Keratinocyte (primary cell): ENCODE measurements around the gene KHSRP. TPM values are rescaled to one million over a fixed set of nuclear protein-coding genes. Genes with fewer than 3 reads are reported as not detected.
A peak's percentile ranks its signal among the peaks of the same experiment; 100 is the strongest.
"Not testable (repeated sequence)": the region's sequence is repeated elsewhere in the genome, so short reads cannot be mapped to it uniquely, and the experiment has no call there.

Experiments used
- DNase-seq: peaks from one replicate; pipeline ENCODE4 v3.0.0-alpha.2; 2011; ENCODE audit warnings: low read depth, missing footprints, low spot score
- FAIRE-seq: peaks from 2 replicates; lab custom pipeline; 2011; peaks lifted over from hg19 to GRCh38; lab: Jason Lieb, UNC
- H2AFZ ChIP-seq: 2 replicates; pipeline ENCODE4 v1.6.0; 2012; ENCODE audit warnings: low read length, control low read depth, inconsistent platforms; ENCODE audit not compliant: control insufficient read depth
- H3K27ac ChIP-seq: 2 replicates; pipeline ENCODE4 v1.5.1; 2011; ENCODE audit warnings: low read length; ENCODE audit not compliant: control insufficient read depth, insufficient read depth
- H3K27me3 ChIP-seq: 3 replicates; pipeline ENCODE4 v1.6.0; 2011; ENCODE audit warnings: low read length; ENCODE audit not compliant: control insufficient read depth, insufficient read depth; ENCODE audit errors: extremely low read depth
- H3K36me3 ChIP-seq, 2 experiments: 2 replicates in 1 of 2; 3 replicates in 1 of 2; pipeline ENCODE4 v1.5.1; 2011; ENCODE audit warnings: low read length in 2 of 2, mild to moderate bottlenecking in 1 of 2; ENCODE audit not compliant: control insufficient read depth in 2 of 2, insufficient read depth in 2 of 2; ENCODE audit errors: extremely low read depth in 1 of 2
- H3K4me1 ChIP-seq: 3 replicates; pipeline ENCODE4 v1.5.1; 2011; ENCODE audit warnings: low read length; ENCODE audit not compliant: control insufficient read depth, insufficient read depth; ENCODE audit errors: extremely low read depth
- H3K4me2 ChIP-seq: 3 replicates; pipeline ENCODE4 v1.6.0; 2011; ENCODE audit warnings: low read depth, low read length; ENCODE audit not compliant: control insufficient read depth, insufficient read depth; ENCODE audit errors: extremely low read depth
- H3K4me3 ChIP-seq, 3 experiments: fragments of 200-600 bp in 1 of 3; sonication (generic) in 1 of 3; 2 replicates in 2 of 3; 3 replicates in 1 of 3; pipeline ENCODE4 v1.5.1; 2011 to 2016; ENCODE audit warnings: low read length in 3 of 3, mild to moderate bottlenecking in 3 of 3, control low read depth in 2 of 3, inconsistent platforms in 1 of 3, low read depth in 1 of 3, mixed read lengths in 1 of 3, mixed run types in 1 of 3, moderate library complexity in 1 of 3; ENCODE audit not compliant: control insufficient read depth in 2 of 3, insufficient read depth in 2 of 3; ENCODE audit errors: extremely low read depth in 1 of 3
- H3K79me2 ChIP-seq: 2 replicates; pipeline ENCODE4 v1.6.0; 2012; ENCODE audit warnings: low read length; ENCODE audit not compliant: control insufficient read depth, insufficient read depth
- H3K9ac ChIP-seq: 3 replicates; pipeline ENCODE4 v1.6.0; 2011; ENCODE audit warnings: low read length; ENCODE audit not compliant: control insufficient read depth, insufficient read depth; ENCODE audit errors: extremely low read depth
- H3K9me1 ChIP-seq: 3 replicates; pipeline ENCODE4 v1.6.0; 2011; ENCODE audit warnings: low read length; ENCODE audit not compliant: control insufficient read depth, insufficient read depth; ENCODE audit errors: extremely low read depth
- H3K9me3 ChIP-seq: 2 replicates; pipeline ENCODE4 v1.5.1; 2012; ENCODE audit warnings: low read depth, low read length; ENCODE audit not compliant: control insufficient read depth
- H4K20me1 ChIP-seq: 3 replicates; pipeline ENCODE4 v1.6.0; 2011; ENCODE audit warnings: low read length; ENCODE audit not compliant: control insufficient read depth, insufficient read depth; ENCODE audit errors: extremely low read depth
- EZH2 ChIP-seq: IDR thresholded peaks from one replicate; pipeline ENCODE4 v1.6.1; 2012; ENCODE audit warnings: inconsistent platforms, mild to moderate bottlenecking, low read length, moderate library complexity
- dilution Hi-C: fragments of 300-500 bp; cut with MboI; formaldehyde crosslinking; loops from one replicate; pipeline ENCODE4 v1.7.0; 2020; ENCODE audit warnings: low sequenced_read_pairs; ENCODE audit not compliant: extremely low pct_ligation_motif_present
- polyA plus RNA-seq, 5 experiments: library from polyadenylated mRNA; depleted of rRNA in 3 of 5; stranded (reverse) in 3 of 5; stranded (forward) in 1 of 5; unstranded in 1 of 5; fragments of >200 nt; gene quantifications; 1 replicate in 1 of 5; 2 replicates in 3 of 5; 3 replicates in 1 of 5; pipeline versions ENCODE4 v1.2.1 to v1.2.3, GENCODE V29; 2011 to 2012; ENCODE audit warnings: missing spikeins in 2 of 5, low read depth in 1 of 5, low replicate concordance in 1 of 5
- TF ChIP-seq, protein P1 (sequence below), 3 experiments: IDR thresholded peaks in 1 of 3; conservative IDR thresholded peaks in 1 of 3; optimal IDR thresholded peaks in 1 of 3; 2 replicates in 2 of 3; 3 replicates in 1 of 3; pipeline versions ENCODE3 to v1.5.1; 2011; ENCODE audit warnings: low read length in 3 of 3, mild to moderate bottlenecking in 3 of 3, moderate library complexity in 2 of 3, control low read depth in 1 of 3, inconsistent platforms in 1 of 3; ENCODE audit not compliant: insufficient read depth in 2 of 3; ENCODE audit errors: extremely low read depth in 1 of 3

Gene KHSRP
- polyA plus RNA-seq, 1 donor (not counting 4 experiments of a cell fraction or from before 2014, with no cell fraction given) = 56.6 TPM

- dilution Hi-C loops = no loop called here
- H3K27me3 ChIP-seq = no peaks in the 10 kb centered on the region
- H3K79me2 ChIP-seq = no peaks in the 10 kb centered on the region
- no peaks in the 10 kb centered on the region for H3K9me1 ChIP-seq
- H2AFZ ChIP-seq = no peak overlapping the region
- H4K20me1 ChIP-seq = no peaks in the 10 kb centered on the region
- no peaks in the 10 kb centered on the region for H3K4me1 ChIP-seq
- no peak overlapping the region for H3K27ac ChIP-seq
- H3K9me3 ChIP-seq = no peaks in the 10 kb centered on the region
- FAIRE-seq = no peak
- no peak for DNase-seq
- no peak overlapping the region for H3K4me3 ChIP-seq
- no peaks in the 10 kb centered on the region for H3K36me3 ChIP-seq
- no peak overlapping the region for H3K4me2 ChIP-seq
- no peak overlapping the region for H3K9ac ChIP-seq
- TF ChIP-seq, protein P1, sequence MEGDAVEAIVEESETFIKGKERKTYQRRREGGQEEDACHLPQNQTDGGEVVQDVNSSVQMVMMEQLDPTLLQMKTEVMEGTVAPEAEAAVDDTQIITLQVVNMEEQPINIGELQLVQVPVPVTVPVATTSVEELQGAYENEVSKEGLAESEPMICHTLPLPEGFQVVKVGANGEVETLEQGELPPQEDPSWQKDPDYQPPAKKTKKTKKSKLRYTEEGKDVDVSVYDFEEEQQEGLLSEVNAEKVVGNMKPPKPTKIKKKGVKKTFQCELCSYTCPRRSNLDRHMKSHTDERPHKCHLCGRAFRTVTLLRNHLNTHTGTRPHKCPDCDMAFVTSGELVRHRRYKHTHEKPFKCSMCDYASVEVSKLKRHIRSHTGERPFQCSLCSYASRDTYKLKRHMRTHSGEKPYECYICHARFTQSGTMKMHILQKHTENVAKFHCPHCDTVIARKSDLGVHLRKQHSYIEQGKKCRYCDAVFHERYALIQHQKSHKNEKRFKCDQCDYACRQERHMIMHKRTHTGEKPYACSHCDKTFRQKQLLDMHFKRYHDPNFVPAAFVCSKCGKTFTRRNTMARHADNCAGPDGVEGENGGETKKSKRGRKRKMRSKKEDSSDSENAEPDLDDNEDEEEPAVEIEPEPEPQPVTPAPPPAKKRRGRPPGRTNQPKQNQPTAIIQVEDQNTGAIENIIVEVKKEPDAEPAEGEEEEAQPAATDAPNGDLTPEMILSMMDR (optimal IDR thresholded peaks at IDR 0.05 in 1 of 3, IDR thresholded peaks at IDR 0.05 in 1 of 3, conservative IDR thresholded peaks at IDR 0.05 in 1 of 3; ENCODE audit: extremely low read depth in 1 of 3, insufficient read depth in 2 of 3, low read length in 3 of 3) = no peak
- TF ChIP-seq EZH2 = no peak
Measured at GRCh38 chr19:6431891-6432290, 7.3 kb upstream of the KHSRP start.

GRCh38 chr19:6429419-6430221, 5.0 kb upstream of the KHSRP start:
- no peaks in the 10 kb centered on the region for H3K27me3 ChIP-seq
- peak overlapping the region; percentile 19 for H2AFZ ChIP-seq
- FAIRE-seq (no peak), DNase-seq (no peak)
- no peaks in the 10 kb centered on the region for H3K9me1 ChIP-seq
- no peaks in the 10 kb centered on the region for H4K20me1 ChIP-seq
- H3K27ac ChIP-seq = no peak overlapping the region
- no peak overlapping the region for H3K9ac ChIP-seq
- TF ChIP-seq EZH2 = no peak
- TF ChIP-seq, protein P1 (optimal IDR thresholded peaks at IDR 0.05 in 1 of 3, IDR thresholded peaks at IDR 0.05 in 1 of 3, conservative IDR thresholded peaks at IDR 0.05 in 1 of 3; ENCODE audit: extremely low read depth in 1 of 3, insufficient read depth in 2 of 3, low read length in 3 of 3) = no peak
- H3K4me3 ChIP-seq = no peak overlapping the region
- no peak overlapping the region for H3K4me2 ChIP-seq
- no peaks in the 10 kb centered on the region for H3K79me2 ChIP-seq
- H3K4me1 ChIP-seq = peaks cover 4% of the 10 kb centered on the region
- H3K36me3 ChIP-seq = no peaks in the 10 kb centered on the region
- H3K9me3 ChIP-seq = no peaks in the 10 kb centered on the region
- dilution Hi-C loops = no loop called here

GRCh38 chr19:6428692-6429418, 4.2 kb upstream of the KHSRP start:
- H3K9me1 ChIP-seq, H3K4me3 ChIP-seq, H4K20me1 ChIP-seq, DNase-seq, H3K9me3 ChIP-seq, H2AFZ ChIP-seq, H3K27ac ChIP-seq, FAIRE-seq, H3K27me3 ChIP-seq, H3K79me2 ChIP-seq, dilution Hi-C loops, H3K36me3 ChIP-seq, H3K4me2 ChIP-seq, H3K4me1 ChIP-seq, H3K9ac ChIP-seq: not testable (repeated sequence)
